ENCODE data around the gene MASP1.

GRCh38 chr3:187196573-187197334 lies 94.8 kb downstream of the MASP1 start:
- TF ChIP-seq POLR2A (IDR thresholded peaks at IDR 0.05; ENCODE audit: low read length) (no peak), GATA1 (IDR thresholded peaks at IDR 0.05; ENCODE audit: low read depth, low read length) (no peak)

Measured in erythroblast (primary cell).